Loucy (cell line): ENCODE results near the gene MCF2L.

Experiments used
- CTCF ChIP-seq: fragments of 200-600 bp; sonication (generic); conservative IDR thresholded peaks from 2 replicates; pipeline ENCODE4 v1.5.1; 2014; ENCODE audit warnings: mild to moderate bottlenecking, antibody characterized with exemption, low read length
- EZH2phosphoT487 ChIP-seq: fragments of 200-600 bp; IDR thresholded peaks from 2 replicates; pipeline ENCODE4 v1.6.1; 2018; ENCODE audit warnings: antibody characterized with exemption, mild to moderate bottlenecking, moderate library complexity, borderline replicate concordance

- TF ChIP-seq CTCF = no peak
- TF ChIP-seq EZH2phosphoT487 = no peak
These were observed 93.7 kb downstream of the MCF2L start for GRCh38 chr13:113062691-113063090.
